Activated naive CD8-positive, alpha-beta T cell (primary cell): ENCODE measurements around the gene CCDC92.
"Not testable (repeated sequence)": the region's sequence is repeated elsewhere in the genome, so short reads cannot be mapped to it uniquely, and the experiment has no call there.

Experiments
- H3K27ac Mint-ChIP-seq: one replicate; pipeline ENCODE4 v1.8.0; 2021; ENCODE audit warnings: mixed read lengths
- H3K27me3 Mint-ChIP-seq: one replicate; pipeline ENCODE4 v1.8.0; 2021; ENCODE audit warnings: mixed read lengths
- H3K36me3 Mint-ChIP-seq: one replicate; pipeline ENCODE4 v1.8.0; 2021; ENCODE audit warnings: mixed read lengths
- H3K4me1 Mint-ChIP-seq: one replicate; pipeline ENCODE4 v1.8.0; 2021; ENCODE audit warnings: low read depth, mixed read lengths
- H3K4me3 Mint-ChIP-seq: one replicate; pipeline ENCODE4 v1.8.0; 2021; ENCODE audit warnings: mild to moderate bottlenecking, mixed read lengths
- H3K9me3 Mint-ChIP-seq: one replicate; pipeline ENCODE4 v1.8.0; 2021; ENCODE audit warnings: low read depth, mixed read lengths

CCDC92 gene

DNA sequence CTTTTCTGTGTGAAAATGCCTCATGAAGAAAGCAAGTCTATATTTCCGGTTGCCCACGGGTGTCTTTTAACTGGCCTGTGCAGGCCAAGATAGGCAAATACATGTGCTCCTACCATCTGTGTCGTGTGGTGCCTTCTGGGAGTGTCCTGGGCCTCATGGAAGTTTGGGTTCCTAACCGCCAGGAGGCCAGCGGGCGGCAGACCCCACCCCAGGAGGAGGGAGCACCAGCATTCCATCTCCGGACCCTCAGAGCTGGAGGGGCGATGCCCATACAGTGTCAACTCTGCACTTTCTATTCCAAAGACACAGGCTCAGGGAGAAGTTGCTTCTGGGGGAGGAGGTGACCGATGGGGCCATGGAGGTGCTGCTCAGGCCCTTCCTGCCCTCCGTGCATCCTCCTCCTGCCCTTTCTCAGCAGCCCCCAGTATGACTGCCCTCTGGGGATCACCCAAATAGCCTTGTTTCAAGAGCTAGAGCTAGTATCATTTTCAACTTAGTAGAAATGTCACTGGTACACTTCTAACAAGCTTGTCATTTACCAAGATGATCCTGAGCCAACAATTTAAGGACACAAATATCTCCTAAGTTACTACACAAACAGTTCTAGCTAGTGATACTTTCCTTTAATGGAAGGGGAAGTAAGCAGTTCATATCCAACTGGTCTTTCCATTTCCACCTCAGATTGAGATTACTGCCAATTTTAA, 17.8 kb downstream of the CCDC92 start:
- Mint-ChIP-seq H3K4me1 (no peaks in the 10 kb centered on the region), H3K27me3 (no peaks in the 10 kb centered on the region), H3K4me3 (no peak overlapping the region), H3K27ac (no peak overlapping the region), H3K9me3 (no peaks in the 10 kb centered on the region), H3K36me3 (peaks cover 2% of the 10 kb centered on the region)

DNA sequence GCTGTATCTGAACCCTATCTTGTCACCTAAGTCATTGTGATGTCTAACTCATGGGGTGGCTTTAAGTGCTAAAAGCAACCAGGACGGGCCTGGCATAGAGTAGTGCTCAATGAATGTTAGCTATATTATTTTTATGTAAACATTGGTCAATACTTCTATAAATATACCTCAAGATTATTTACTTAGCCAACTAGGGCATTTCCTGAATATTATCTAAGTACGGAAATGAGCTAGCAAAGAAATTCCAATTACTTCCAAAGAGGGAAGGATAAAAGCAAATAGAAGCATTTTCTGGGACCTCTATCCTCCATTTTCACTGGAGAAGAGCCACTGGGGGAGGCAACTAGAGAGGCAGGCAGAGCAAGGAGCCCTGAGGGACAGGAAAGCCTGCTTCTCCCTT, 20.6 kb downstream of the CCDC92 start:
- no peaks in the 10 kb centered on the region for H3K4me1 Mint-ChIP-seq
- peaks cover 2% of the 10 kb centered on the region for H3K36me3 Mint-ChIP-seq
- H3K27me3 Mint-ChIP-seq = no peaks in the 10 kb centered on the region
- no peak overlapping the region for H3K4me3 Mint-ChIP-seq
- no peaks in the 10 kb centered on the region for H3K9me3 Mint-ChIP-seq
- no peak overlapping the region for H3K27ac Mint-ChIP-seq

DNA sequence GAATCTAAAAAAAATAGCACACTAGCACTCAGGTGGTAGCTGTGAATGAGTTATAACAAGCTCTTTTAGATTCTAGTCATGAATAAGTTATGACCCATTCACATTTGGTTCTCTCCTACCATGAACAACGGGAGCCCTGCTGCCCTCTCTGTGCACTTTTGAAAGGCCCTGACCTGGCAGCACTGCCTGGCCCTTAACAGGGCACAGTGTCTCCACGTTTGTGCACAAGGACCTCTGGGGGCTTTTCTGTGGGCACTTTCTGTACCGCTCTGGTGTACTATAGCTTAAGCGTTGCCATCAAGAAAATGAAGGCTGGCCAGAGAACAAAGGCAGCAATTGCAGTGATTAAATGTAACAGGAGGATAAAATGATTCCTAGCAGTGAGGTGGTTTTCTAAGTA, 21.2 kb downstream of the CCDC92 start:
- H3K4me1 Mint-ChIP-seq = no peaks in the 10 kb centered on the region
- H3K9me3 Mint-ChIP-seq = no peaks in the 10 kb centered on the region
- H3K36me3 Mint-ChIP-seq = no peaks in the 10 kb centered on the region
- no peaks in the 10 kb centered on the region for H3K27me3 Mint-ChIP-seq
- H3K4me3 Mint-ChIP-seq = no peak overlapping the region
- H3K27ac Mint-ChIP-seq = no peak overlapping the region

DNA sequence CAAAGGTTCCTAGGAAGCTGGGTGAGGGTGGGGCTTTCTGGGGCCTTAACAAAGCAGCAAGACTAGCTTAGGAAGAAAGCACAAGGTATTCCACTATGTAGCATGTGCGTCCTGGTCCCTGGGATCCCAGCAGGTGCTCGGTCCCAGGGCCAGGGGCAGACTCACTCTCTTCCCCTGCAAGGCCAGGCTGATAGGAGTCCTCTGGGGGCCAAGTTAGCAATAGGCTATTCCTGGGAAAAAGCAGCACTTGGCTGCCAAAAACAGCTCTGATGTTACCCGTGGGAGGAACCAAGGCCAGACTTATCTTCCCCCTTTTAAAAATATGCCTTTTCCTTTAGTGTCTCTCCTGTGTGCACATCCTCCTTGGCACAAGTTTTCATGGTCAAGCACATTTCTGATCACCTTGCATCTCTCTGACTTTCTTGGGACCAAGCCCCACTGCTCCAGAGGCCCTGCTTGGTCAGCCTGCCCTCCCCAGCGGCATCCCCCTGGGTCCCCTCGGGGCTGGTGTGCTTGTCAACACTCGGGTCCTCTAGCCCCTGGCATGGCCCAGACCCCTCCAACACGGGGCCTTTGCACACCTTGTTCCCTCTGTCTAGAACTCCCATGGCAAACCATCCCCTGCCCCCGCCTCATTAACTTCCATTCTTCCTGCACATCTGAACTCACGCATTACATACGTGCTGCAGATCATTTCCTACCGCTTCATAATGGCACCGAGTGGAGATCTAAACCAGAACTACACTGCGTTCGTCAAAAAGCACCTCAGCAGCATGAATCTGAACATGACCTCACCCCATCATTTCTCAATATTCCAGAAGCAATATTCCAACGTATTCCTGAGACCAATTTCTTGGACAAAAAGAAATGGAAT, 21.9 kb downstream of the CCDC92 start:
- H3K4me1 Mint-ChIP-seq = no peaks in the 10 kb centered on the region
- no peak overlapping the region for H3K27ac Mint-ChIP-seq
- H3K4me3 Mint-ChIP-seq = no peak overlapping the region
- H3K27me3 Mint-ChIP-seq = no peaks in the 10 kb centered on the region
- H3K9me3 Mint-ChIP-seq = no peaks in the 10 kb centered on the region
- no peaks in the 10 kb centered on the region for H3K36me3 Mint-ChIP-seq

DNA sequence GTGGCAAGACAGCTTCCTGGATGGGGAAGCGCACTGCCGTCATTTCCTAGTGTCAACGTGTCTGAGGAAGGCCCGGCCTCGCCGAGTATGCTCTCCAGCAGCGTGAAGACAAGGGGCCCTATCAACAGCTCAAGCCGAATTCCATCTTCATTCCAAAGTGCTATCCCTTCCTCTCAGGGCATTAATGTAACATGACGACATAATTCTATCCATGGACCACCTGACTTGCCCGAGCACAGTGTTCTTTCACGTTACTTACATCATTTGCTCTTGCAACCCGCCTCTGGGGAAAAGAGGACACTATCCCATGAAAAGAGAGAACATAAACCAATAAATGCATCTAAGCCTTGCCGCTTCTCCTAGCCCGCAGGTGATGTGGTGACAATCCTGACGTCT, 22.9 kb downstream of the CCDC92 start:
- H3K27me3 Mint-ChIP-seq = no peaks in the 10 kb centered on the region
- no peaks in the 10 kb centered on the region for H3K36me3 Mint-ChIP-seq
- no peak overlapping the region for H3K4me3 Mint-ChIP-seq
- no peaks in the 10 kb centered on the region for H3K4me1 Mint-ChIP-seq
- no peaks in the 10 kb centered on the region for H3K9me3 Mint-ChIP-seq
- no peak overlapping the region for H3K27ac Mint-ChIP-seq

DNA sequence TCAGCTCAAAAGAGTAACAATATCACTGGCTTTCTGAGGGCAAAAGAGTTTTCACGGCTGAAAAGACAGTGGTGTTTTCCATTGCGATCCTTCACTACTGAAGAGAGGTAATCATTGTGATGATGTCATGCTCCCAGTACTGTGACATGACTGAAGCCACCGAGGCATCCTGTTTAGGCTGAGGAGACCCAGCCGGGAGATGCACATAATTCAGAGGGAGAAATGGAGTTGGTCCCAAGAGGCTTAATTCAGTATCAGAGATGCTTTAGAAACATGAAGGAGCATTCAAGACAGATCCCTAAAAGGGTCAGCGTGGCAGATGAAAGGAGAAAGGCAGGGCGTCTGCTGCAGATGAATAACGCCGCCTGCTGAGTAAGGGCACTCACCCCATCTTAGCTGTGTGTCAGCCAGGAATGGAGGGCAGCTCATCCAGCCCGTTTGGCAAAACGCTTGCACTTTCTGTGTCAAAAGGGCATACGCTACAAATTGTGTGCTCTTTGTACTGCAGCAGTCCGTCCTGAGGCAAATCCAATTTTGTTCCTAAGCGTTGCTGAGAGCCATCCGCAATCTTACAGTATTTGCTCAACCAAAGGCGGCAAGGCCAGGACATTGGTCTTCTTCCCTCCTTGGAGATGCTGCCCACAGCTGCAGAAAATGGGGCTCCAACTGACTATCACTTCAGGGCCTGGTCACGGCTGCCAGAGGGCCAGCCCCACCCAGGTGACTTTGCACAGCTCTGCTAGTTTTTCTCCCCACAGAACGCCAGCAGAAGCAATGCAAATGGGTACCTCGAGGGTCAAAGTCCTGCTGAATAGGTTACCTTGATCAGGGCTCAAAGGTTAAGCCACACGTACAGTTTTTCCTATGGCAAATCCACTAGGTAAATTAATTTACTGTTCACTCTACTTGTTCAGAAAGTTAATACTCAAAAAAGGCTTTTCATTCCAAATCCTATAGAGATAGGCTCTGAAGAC, 23.5 kb downstream of the CCDC92 start:
- no peaks in the 10 kb centered on the region for H3K4me1 Mint-ChIP-seq
- H3K4me3 Mint-ChIP-seq = no peak overlapping the region
- H3K27me3 Mint-ChIP-seq = no peaks in the 10 kb centered on the region
- H3K27ac Mint-ChIP-seq = no peak overlapping the region
- no peaks in the 10 kb centered on the region for H3K9me3 Mint-ChIP-seq
- peaks cover 3% of the 10 kb centered on the region for H3K36me3 Mint-ChIP-seq

DNA sequence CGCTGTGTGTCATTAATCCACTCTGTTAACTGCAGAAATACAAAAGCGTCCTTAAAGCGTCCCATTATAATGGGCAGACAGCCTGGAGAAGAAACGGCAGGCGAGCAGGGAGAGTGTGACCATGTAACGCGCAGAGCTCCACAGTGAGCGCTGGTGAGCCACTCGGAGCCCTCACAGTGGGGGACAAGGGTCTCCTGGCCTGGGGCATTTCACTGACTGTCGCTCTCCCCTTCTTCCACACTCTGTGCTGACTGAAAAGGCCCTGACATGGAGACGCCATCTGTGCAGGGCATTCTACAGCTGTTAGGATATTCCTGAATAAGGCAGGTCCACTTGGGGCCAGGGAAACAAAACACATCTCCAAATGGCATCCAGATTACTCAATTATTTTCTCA, 24.2 kb downstream of the CCDC92 start:
- Mint-ChIP-seq H3K36me3 (peaks cover 3% of the 10 kb centered on the region), H3K27ac (no peak overlapping the region), H3K27me3 (no peaks in the 10 kb centered on the region), H3K4me3 (no peak overlapping the region), H3K9me3 (no peaks in the 10 kb centered on the region), H3K4me1 (no peaks in the 10 kb centered on the region)

DNA sequence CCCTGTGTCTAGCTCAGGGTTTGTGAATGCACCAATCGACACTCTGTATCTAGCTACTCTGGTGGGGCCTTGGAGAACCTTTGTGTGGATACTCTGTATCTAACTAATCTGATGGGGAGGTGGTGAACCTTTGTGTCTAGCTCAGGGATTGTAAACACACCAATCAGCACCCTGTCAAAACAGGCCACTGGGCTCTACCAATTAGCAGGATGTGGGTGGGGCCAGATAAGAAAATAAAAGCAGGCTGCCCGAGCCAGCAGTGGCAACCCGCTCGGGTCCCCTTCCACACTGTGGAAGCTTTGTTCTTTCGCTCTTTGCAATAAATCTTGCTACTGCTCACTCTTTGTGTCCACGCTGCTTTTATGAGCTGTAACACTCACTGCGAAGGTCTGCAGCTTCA, 25.1 kb downstream of the CCDC92 start:
- not testable (repeated sequence) for H3K9me3 Mint-ChIP-seq, H3K4me3 Mint-ChIP-seq, H3K27ac Mint-ChIP-seq, H3K27me3 Mint-ChIP-seq, H3K4me1 Mint-ChIP-seq, H3K36me3 Mint-ChIP-seq

DNA sequence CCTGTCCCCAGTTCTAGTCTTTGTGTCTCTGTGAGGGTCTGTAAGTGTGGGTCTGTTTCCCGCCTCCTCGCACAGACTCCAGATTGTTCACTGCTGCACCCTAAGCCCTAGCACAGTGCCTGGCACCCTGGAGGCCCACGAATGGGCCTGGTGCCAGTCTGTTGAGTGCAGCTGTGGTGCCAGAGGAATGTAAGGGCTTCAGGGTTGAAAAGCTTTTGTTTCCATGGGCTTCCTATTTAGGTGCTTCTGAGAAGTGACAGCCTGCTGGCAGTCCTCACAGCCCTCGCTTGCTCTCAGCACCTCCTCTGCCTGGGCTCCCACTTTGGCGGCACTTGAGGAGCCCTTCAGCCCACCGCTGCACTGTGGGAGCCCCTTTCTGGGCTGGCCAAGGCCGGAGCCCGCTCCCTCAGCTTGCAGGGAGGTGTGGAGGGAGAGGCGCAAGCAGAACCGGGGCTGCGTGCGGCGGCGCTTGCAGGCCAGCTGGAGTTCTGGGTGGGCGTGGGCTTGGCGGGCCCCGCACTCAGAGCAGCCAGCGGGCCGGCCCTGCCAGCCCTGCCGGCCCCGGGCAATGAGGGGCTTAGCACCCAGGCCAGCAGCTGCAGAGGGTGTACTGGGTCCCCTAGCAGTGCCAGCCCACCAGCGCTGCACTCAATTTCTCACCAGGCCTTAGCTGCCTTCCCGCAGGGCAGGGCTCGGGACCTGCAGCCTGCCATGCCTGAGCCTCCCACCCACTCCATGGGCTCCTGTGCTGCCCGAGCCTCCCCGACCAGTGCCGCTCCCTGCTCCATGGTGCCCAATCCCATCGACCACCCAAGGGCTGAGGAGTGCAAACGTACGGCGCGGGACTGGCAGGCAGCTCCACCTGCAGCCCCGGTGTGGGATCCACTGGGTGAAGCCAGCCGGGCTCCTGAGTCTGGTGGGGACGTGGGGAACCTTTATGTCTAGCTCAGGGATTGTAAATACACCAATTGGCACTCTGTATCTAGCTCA, 25.8 kb downstream of the CCDC92 start:
- H3K4me1 Mint-ChIP-seq, H3K27me3 Mint-ChIP-seq, H3K36me3 Mint-ChIP-seq, H3K27ac Mint-ChIP-seq, H3K4me3 Mint-ChIP-seq, H3K9me3 Mint-ChIP-seq: not testable (repeated sequence)

DNA sequence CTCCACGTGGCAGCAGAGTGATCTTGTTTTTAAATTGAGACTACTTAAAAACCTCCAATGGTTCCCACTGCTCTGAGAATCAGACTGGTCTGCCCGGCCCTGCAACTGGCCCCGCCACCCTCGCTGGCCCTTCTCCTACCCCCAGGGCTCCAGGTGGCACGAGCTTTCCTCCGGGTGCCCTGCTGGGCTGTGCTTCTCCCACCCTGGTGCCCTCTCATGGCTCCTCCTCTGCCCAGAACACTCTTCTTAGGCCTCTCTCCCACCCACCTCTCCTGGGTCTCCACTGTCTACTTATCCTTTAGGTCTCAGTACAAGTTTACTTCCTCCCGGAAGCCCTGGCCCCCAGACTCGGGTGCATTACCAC, 26.5 kb downstream of the CCDC92 start:
- no peaks in the 10 kb centered on the region for H3K27me3 Mint-ChIP-seq
- H3K4me1 Mint-ChIP-seq = no peaks in the 10 kb centered on the region
- no peak overlapping the region for H3K27ac Mint-ChIP-seq
- no peaks in the 10 kb centered on the region for H3K9me3 Mint-ChIP-seq
- peaks cover 13% of the 10 kb centered on the region for H3K36me3 Mint-ChIP-seq
- no peak overlapping the region for H3K4me3 Mint-ChIP-seq

DNA sequence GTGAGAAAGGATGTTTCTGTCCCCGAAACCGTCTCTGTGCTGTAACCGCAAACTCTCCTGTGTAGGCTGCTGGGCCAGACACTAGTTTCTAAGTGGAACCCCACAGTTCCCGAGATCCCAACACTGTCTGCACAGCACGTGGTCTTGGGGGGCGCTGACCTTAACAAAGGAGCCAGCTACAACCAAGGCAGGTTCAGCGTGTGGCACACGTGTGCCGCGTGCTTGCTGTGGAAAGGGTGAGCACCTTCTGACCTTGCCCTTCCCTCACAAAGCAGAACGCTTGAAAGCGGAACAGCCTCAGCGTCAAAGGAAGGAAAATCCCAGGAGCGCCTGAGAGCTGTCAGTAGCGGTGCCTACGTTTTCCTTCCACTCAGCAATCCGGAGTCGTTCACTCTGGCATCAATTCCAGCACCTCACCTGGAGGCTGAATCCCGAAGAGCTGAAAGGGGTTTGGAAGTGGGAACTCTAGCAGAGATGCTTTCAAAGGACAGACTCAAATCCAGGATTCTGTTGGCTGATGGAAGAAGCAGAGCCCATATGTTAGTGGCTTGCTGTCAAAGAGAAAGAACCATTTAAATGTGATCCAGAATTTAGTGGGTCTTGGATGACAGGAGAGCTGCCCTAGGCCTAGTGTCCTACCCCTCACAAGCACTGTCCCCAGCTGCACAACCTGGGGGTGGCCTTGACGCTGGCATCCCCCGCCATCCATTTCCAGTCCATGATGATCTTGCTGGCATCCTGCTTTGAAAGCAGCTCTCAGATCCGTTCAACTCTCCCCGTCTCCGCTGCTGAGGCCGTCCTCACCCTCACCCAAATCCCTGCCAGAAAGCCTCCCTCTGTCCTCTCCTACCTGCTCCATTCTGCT, 27.1 kb downstream of the CCDC92 start:
- H3K27me3 Mint-ChIP-seq = no peaks in the 10 kb centered on the region
- H3K4me3 Mint-ChIP-seq = no peak overlapping the region
- no peaks in the 10 kb centered on the region for H3K4me1 Mint-ChIP-seq
- peaks cover 13% of the 10 kb centered on the region for H3K36me3 Mint-ChIP-seq
- no peaks in the 10 kb centered on the region for H3K9me3 Mint-ChIP-seq
- no peak overlapping the region for H3K27ac Mint-ChIP-seq

DNA sequence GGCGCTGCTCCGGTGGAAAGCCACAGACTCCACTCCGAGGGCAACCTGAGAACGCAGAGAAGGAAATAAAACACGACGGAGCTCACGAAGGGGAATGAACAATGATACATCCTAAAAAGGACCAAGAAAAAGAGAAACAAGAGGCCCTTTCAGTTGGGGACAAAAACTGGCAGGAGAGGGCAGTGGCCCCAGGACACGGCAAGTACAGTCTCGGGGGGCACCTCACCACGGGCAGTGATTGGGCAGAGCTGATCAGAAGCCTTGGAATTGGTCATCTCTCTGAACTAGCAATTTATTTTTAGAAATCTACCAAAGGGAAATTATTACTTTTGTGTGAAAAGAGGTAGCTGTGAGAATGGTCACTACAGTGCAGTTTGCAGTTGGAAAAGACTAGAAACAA, 27.9 kb downstream of the CCDC92 start:
- Mint-ChIP-seq H3K4me3 (no peak overlapping the region), H3K9me3 (no peaks in the 10 kb centered on the region), H3K27ac (no peak overlapping the region), H3K27me3 (no peaks in the 10 kb centered on the region), H3K4me1 (peaks cover 2% of the 10 kb centered on the region), H3K36me3 (peaks cover 13% of the 10 kb centered on the region)

DNA sequence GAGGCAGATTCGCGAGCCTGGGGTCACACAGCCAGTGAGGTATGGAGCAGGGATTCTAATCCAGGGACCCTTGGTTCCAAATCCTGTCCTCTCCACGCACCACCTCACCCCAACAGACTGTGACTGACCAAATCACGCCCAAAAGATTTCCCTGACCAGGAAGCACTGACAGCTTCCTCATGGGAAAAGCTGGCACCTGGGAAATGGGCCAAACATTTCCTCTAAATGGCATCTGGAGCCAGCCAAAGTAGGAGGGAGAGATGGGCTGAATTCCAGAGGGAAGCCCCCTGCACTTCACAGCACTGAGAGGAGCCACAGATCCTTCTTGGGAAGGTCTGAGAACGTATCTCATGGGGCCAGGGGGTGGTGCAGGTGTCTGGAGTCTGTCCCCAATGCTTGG, 28.8 kb downstream of the CCDC92 start:
- Mint-ChIP-seq H3K9me3 (no peaks in the 10 kb centered on the region), H3K27me3 (no peaks in the 10 kb centered on the region)

More for the DNA sequence above, 28.8 kb downstream of the CCDC92 start:
- no peak overlapping the region for H3K4me3 Mint-ChIP-seq
- H3K36me3 Mint-ChIP-seq = peaks cover 13% of the 10 kb centered on the region
- H3K27ac Mint-ChIP-seq = no peak overlapping the region
- H3K4me1 Mint-ChIP-seq = peaks cover 7% of the 10 kb centered on the region
